NCI-H1436 (cell line): ENCODE results near the gene SBF2.
"Not testable (repeated sequence)": the region's sequence is repeated elsewhere in the genome, so short reads cannot be mapped to it uniquely, and the experiment has no call there.

ENCODE experiments used
- DNase-seq: peaks from one replicate; lab custom pipeline; 2025; lab: John Stamatoyannopoulos, UW

The SBF2 gene

DNA sequence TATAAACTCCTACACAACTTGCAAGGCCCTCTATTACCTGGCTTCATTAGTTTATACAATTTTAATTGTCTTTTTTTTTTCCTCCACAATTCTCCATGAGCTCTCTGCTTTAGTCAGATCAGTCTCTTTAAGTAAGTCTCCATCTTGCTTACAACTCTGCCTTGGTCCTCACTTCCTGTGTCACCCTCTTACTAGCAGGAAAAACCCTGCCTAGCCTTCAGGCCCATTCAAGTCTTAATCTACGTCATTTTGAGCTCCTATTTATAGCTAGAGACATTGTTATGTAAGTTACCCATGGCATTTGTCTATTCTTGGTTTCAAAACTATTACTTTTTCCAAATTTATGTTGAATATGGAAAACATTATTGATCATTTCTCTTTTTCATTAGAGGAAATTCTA, 177.4 kb downstream of the SBF2 start:
- no peak for DNase-seq

- DNase-seq = no peak
Observed at GRCh38 chr11:10114593-10115404, 179.2 kb downstream of the SBF2 start.

- DNase-seq = no peak
Observed at GRCh38 chr11:10113852-10114251, 180.2 kb downstream of the SBF2 start.

DNA sequence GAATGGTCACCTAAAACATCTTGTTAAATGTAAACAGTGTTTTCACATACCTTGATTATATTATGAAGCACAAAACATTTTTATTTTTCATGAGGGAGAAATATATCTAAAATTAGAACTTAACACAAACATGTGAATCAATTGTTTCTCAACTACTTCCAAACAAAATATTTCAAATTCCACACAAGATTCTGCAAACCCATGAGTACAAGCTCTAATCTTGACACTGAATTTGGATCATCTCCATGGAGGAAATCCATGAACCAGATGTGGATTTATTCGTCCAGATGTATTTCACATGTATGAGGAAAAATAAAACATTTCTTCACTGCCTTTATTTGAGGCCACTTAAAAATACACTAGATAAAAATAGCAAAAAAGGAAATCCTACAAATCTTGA, 184.2 kb downstream of the SBF2 start:
- no peak for DNase-seq

GRCh38 chr11:10108915-10109680, 184.9 kb downstream of the SBF2 start:
- no peak for DNase-seq

GRCh38 chr11:10107497-10107896, 186.5 kb downstream of the SBF2 start:
- no peak for DNase-seq

- DNase-seq = no peak
Observed at GRCh38 chr11:10097615-10098014, 196.4 kb downstream of the SBF2 start.

GRCh38 chr11:10096987-10097386, 197.0 kb downstream of the SBF2 start:
- no peak for DNase-seq

GRCh38 chr11:10095412-10096208, 198.4 kb downstream of the SBF2 start:
- no peak for DNase-seq

- no peak for DNase-seq
Observed at GRCh38 chr11:10092426-10092825, 201.6 kb downstream of the SBF2 start.

DNA sequence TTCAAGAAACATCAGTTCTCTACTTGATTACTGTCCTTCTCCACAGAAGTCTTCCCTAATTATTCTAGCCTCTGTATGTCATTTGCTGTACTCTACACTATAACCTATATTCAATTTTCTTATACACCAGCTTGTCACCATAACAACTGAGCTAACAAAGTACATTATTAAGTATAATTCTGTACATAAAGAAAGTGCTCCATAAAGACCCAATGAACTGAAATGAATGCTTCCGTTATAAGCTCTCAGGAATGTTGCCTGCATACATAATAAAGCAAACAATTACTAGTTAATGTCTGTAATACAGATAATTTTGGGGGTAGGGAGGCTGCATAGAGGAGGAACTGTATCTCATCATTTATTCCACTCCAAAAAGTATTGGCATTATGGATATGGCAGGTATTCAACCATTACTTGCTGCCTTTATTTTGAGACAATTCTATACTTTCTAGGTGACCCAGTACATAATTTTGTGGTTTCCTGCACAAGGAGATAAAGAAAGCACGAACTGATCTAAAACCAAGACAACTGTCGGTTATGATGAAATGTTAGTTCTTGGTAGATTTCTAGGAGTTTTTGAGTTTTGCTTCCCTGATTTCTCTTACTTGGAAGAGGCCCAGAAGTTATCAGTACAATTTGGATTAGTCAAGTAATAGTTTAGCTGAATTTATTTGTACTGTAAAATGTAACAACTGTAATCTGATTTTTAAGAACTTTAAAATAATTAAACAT, 202.5 kb downstream of the SBF2 start:
- DNase-seq = no peak

- DNase-seq = not testable (repeated sequence)
Observed at GRCh38 chr11:10087923-10088225, 206.1 kb downstream of the SBF2 start.

DNA sequence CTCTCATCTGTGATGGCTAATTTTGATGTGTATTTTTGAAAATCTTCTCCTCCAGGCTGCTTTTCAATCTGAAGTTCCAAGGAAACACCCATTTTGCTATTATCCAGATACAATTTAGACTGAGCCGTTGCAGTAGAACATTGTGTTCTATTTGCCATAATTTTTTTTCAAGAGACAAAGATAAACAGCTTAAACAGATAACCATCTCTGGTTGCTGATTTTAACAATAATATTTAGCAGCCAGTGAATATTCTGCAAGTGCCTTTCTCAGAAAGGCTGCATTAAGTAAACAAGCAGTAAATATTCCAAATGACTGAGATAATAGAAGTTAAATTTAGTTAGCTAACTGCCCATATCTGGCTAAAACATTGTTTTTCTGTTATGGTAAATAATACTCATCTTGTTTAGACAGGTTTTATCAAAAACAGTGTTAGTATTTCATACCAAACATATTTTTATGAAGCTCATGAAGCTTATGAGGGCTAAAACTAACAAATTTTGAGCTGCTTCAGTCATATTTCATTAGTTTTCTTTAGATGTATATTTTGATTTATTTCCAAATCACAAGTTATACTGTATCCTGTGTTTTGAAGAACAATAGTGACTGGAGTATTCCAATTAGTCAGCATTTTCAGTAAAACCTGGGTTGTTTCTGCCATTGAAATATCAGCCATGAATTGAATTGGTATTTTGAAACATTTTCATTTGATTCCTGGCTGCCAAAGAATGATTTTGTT, 206.7 kb downstream of the SBF2 start:
- no peak for DNase-seq

DNA sequence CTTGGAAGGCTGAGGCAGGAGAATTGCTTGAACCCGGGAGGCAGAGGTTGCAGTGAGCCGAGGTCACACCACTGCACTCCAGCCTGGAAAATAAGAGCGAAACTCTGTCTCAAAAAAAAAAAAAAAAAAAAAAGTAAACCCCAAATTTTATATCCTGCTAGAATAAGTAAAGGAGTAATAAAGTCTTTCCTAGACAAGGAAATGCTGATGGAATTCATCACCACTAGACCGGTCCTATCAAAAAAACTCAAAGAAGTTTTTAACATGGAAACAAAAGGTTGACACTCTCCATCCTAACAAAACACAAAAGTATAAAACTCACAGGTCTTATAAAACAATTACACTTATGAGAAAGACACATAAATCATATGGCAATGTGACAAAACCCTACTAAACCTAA, 213.9 kb downstream of the SBF2 start:
- no peak for DNase-seq

- DNase-seq = no peak
Observed at GRCh38 chr11:10076458-10077141, 217.4 kb downstream of the SBF2 start.

DNA sequence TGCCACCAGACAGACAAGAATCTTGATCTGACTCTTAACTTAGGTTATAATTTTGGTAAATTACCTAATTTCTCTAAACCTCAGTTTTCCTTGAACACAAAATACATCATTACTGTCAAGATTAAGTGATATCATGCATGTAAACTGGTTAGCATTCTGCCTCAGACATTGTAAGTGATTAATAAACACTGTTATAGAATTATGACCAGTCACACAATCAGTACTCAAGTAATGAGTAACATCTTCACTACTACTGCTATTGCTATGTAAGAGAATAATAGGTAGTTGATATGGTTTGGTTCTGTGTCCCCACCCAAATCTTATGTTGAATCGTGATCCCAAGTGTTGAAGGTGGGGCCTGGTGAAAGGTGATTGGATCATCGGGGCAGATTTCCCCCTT, 218.9 kb downstream of the SBF2 start:
- no peak for DNase-seq

GRCh38 chr11:10072841-10073240, 221.2 kb downstream of the SBF2 start:
- DNase-seq = no peak

GRCh38 chr11:10072142-10072541, 221.9 kb downstream of the SBF2 start:
- no peak for DNase-seq

GRCh38 chr11:10067629-10068300, 226.3 kb downstream of the SBF2 start:
- no peak for DNase-seq

DNA sequence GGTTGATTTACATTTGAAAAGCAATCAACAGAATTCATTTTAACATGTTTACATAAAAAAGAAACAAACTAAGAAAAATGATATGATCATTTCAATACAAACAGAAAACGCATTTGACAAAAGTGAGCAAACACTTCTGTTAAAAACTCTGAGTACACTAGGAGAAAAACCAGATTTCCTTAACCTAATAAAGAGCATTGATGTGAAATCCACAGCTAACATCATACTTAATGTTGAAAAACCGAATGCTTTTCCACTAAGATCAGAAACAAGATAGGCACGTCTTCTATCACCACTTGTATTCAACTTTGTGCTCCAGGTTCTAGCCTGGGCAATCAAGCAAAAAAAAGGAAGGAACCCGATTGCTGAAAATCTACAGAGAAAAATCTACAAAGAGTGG, 227.6 kb downstream of the SBF2 start:
- DNase-seq = no peak
